Cardiac muscle cell (in vitro differentiated cells and primary cell): Measurements from ENCODE around the gene SASH1. TPM values are rescaled to one million over a fixed set of nuclear protein-coding genes. Genes with fewer than 3 reads are reported as not detected.

ENCODE experiments used
- DNase-seq, 2 donors: peaks; one replicate each; pipeline versions ENCODE4 v3.0.0 to v3.0.0-alpha.2; 2010 to 2017; ENCODE audit warnings: low read depth in 1 of 2, low spot score in 1 of 2
- H3K27ac ChIP-seq: fragments of 200-600 bp; sonication (generic); 2 replicates; pipeline ENCODE4 v1.5.1; 2016
- H3K27me3 ChIP-seq: fragments of 200-600 bp; sonication (generic); 2 replicates; pipeline ENCODE4 v1.6.0; 2016; ENCODE audit warnings: control low read depth
- H3K36me3 ChIP-seq: fragments of 200-600 bp; sonication (generic); 2 replicates; pipeline ENCODE4 v1.5.1; 2016; ENCODE audit warnings: control low read depth
- H3K4me1 ChIP-seq: fragments of 200-600 bp; sonication (generic); 2 replicates; pipeline ENCODE4 v1.8.1; 2017; ENCODE audit warnings: low read depth, mild to moderate bottlenecking, mixed run types
- H3K4me3 ChIP-seq: fragments of 200-600 bp; sonication (generic); 2 replicates; pipeline ENCODE4 v1.5.1; 2016; ENCODE audit warnings: mild to moderate bottlenecking
- H3K9me3 ChIP-seq: fragments of 200-600 bp; sonication (generic); 2 replicates; pipeline ENCODE4 v1.5.1; 2017; ENCODE audit warnings: low read depth, mild to moderate bottlenecking, control low read depth
- CTCF ChIP-seq: IDR thresholded peaks from 2 replicates; pipeline ENCODE4 v1.5.1; 2012; ENCODE audit warnings: low read depth, mild to moderate bottlenecking, low read length
- polyA plus RNA-seq: library from polyadenylated mRNA; unstranded; fragments of >200 nt; fragmentation: Nextera tagmentation; extraction: Ambion mirVana; gene quantifications from 2 replicates; pipeline ENCODE4 v1.2.1, GENCODE V29; 2016
- total RNA-seq: library from RNA; depleted of rRNA; stranded (reverse); fragments of >200 nt; gene quantifications from 2 replicates; pipeline ENCODE4 v1.2.3, GENCODE V29; 2016

The SASH1 gene
- 9.4 and 17.1 TPM in 2 replicates for total RNA-seq
- 7.2 and 13.5 TPM in 2 replicates for polyA plus RNA-seq

DNA sequence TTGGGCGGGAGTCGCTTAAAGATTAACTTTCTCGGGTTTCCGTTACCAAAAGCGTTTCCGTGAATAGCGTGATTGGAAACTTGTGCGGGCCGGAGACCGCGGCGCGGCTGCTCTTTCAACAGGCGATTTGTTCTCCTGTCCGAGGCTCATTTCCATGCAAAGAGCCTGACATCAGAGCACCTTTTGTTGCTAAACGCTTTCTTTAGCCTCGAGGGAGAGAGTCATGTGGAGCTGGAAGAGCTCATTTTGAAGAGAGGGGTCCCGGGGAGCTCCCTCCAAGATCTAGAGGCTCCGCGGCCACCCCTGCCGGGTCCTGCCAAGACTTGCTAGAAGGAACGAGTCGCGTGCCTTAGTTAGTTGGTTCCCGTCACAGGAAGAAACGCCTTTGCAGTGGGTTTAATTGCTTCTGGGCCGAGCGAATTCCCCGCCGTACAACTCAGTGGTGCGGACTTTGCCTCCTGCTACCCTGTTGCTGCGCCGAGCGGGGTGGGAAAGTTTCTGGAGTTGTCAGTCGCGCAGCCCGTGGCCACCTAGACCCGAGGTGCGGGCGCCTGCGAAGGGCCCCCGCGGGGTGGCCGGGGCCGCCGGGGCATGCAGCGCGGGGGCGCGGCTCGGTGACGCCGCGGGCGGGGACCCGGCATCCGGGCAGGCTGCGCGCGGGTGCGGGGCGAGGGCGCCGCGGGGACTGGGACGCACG is at the start of gene SASH1:
TSS of gene SASH1 (plus strand) at position 489 of the 697 bp plus-strand sequence. CDS start 230 bp downstream, outside the sequence.
- no peak for TF ChIP-seq CTCF
- Histone ChIP-seq H3K9me3 (no peaks in the 10 kb centered on the region), H3K27ac (peak within 1 kb of the TSS; percentile 100), H3K27me3 (no peaks in the 10 kb centered on the region), H3K4me1 (peaks cover 5% of the 10 kb centered on the region), H3K36me3 (no peaks in the 10 kb centered on the region), H3K4me3 (peak within 1 kb of the TSS; percentile 91)
- peak; percentile 82 to 95 for DNase-seq

GRCh38 chr6:148293181-148293995 is 49.2 kb upstream of the SASH1 start:
- Histone ChIP-seq H3K9me3 (no peaks in the 10 kb centered on the region), H3K4me3 (no peak overlapping the region), H3K36me3 (no peaks in the 10 kb centered on the region), H3K27me3 (no peaks in the 10 kb centered on the region), H3K27ac (no peak overlapping the region), H3K4me1 (peaks cover 19% of the 10 kb centered on the region)
- no peak for TF ChIP-seq CTCF
- DNase-seq, result no peak

DNA sequence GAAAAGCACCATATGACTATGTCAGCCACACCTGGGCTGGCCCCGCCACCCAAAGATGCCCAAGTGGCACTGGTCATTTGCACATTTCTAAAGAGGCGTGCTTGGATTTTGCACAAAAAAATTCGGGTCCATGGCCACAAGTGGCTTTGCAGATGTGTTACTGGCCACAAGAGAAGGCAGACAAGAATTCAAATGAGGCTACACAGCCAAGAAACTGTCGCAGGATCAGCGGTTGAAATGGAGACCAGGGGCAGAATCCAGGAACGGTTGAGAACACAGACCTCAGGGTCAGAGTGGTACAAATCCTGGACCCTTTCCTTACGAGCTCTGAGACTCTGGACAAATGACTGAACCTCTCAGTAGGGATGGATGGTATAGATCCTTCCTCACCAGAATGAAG is 48.6 kb upstream of the SASH1 start:
- no peak for TF ChIP-seq CTCF
- Histone ChIP-seq H3K4me3 (no peak overlapping the region), H3K27ac (no peak overlapping the region), H3K36me3 (no peaks in the 10 kb centered on the region), H3K27me3 (no peaks in the 10 kb centered on the region), H3K4me1 (peaks cover 15% of the 10 kb centered on the region), H3K9me3 (no peaks in the 10 kb centered on the region)
- no peak for DNase-seq

DNA sequence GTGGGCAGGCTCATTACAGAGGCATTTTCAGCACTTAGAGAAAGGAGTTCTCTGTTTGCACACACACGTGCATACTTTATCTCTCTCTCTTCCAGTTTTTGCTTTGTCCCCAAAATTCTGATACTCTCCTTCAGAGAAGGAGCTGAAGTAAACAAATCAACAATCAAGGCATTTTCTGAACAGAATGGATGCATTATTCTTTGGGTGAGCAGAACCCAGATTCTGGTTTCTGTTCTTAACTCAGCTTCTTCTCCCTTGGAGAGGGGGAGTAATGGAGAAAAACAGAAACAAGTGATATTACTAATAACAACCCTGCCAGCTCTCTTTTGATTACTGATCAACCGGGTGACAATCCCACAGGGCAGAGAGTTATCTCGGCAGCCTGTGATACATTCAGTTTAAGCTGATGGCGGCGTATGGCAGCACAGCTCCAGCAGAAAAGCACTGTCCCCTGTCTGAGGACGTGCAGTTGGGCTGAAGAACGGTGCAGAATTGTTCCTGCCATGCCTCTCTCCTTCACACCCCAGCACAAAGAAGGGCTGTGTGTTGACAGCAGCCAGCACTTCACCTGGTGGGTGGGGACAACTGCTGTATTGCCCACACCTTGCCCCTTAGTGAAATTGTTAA is 47.3 kb upstream of the SASH1 start:
- H3K36me3 ChIP-seq, result no peaks in the 10 kb centered on the region
- H3K9me3 ChIP-seq, result no peaks in the 10 kb centered on the region
- H3K4me3 ChIP-seq, result no peak overlapping the region
- H3K27me3 ChIP-seq, result no peaks in the 10 kb centered on the region
- H3K27ac ChIP-seq, result peak overlapping the region; percentile 12
- DNase-seq, result peak in 1 of 2 donors; percentile 15
- TF ChIP-seq CTCF, result no peak
- peaks cover 9% of the 10 kb centered on the region for H3K4me1 ChIP-seq

GRCh38 chr6:148296771-148297170 is 45.9 kb upstream of the SASH1 start:
- Histone ChIP-seq H3K36me3 (no peaks in the 10 kb centered on the region), H3K9me3 (no peaks in the 10 kb centered on the region), H3K4me3 (no peak overlapping the region), H3K27me3 (no peaks in the 10 kb centered on the region), H3K27ac (no peak overlapping the region), H3K4me1 (peaks cover 6% of the 10 kb centered on the region)
- no peak for TF ChIP-seq CTCF
- peak in 1 of 2 donors; percentile 36 for DNase-seq
